ENCODE results near the gene MAPK8.
"Not testable (repeated sequence)": the region's sequence is repeated elsewhere in the genome, so short reads cannot be mapped to it uniquely, and the experiment has no call there.

Gene MAPK8

DNA sequence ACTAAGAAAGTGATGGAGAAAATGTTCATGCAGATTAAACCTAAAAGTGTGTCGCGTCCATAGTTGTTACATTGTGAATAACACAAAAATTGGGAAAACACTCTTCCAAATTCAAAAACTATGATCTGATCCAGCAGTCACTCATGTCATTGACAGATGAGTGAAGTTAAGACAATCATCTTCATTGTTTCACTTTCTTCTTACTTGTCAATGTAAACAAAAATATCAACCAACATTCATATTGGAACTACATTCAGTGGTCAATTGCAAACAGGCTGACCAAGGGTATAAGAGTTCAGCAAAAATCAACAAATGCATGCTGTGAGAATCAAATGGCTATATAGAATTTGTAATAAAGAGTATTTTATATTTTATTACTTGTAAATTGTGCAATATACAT lies 33.8 kb upstream of the MAPK8 start:
- DNase-seq (ENCODE audit: extremely low read depth, insufficient read length) = no peak
- Histone ChIP-seq H3K36me3 (ENCODE audit: control insufficient read depth, insufficient read depth, low read length) (no peaks in the 10 kb centered on the region), H3K27me3 (replicated peaks; ENCODE audit: control insufficient read depth, insufficient read depth, low read length) (no peaks in the 10 kb centered on the region), H3K4me3 (replicated peaks; ENCODE audit: low read depth, low read length) (no peak overlapping the region)
- TF ChIP-seq, protein P1, sequence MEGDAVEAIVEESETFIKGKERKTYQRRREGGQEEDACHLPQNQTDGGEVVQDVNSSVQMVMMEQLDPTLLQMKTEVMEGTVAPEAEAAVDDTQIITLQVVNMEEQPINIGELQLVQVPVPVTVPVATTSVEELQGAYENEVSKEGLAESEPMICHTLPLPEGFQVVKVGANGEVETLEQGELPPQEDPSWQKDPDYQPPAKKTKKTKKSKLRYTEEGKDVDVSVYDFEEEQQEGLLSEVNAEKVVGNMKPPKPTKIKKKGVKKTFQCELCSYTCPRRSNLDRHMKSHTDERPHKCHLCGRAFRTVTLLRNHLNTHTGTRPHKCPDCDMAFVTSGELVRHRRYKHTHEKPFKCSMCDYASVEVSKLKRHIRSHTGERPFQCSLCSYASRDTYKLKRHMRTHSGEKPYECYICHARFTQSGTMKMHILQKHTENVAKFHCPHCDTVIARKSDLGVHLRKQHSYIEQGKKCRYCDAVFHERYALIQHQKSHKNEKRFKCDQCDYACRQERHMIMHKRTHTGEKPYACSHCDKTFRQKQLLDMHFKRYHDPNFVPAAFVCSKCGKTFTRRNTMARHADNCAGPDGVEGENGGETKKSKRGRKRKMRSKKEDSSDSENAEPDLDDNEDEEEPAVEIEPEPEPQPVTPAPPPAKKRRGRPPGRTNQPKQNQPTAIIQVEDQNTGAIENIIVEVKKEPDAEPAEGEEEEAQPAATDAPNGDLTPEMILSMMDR (IDR thresholded peaks at IDR 0.05; ENCODE audit: insufficient read depth, low read length, poor library complexity, severe bottlenecking) = no peak

DNA sequence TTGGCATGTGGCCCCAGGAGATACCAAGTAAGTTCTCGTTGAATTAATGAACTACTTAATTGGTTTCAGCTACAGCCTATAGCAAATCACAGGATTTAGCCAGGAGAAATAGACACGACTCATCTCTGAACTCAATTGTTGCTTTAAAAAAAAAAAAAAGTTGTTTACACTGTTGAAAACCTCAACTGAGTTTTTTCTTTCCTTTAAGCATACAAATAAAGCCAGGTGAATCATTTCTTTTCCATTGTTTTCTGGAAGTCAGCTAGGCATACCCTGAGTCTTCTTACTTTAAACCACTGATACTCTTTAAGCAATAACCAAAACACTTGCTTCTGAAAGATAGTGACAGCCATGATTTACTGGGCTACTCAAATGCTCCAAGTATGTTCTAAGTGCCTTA lies 32.7 kb upstream of the MAPK8 start:
- DNase-seq (ENCODE audit: extremely low read depth, insufficient read length) = no peak
- H3K36me3 ChIP-seq (ENCODE audit: control insufficient read depth, insufficient read depth, low read length) = no peaks in the 10 kb centered on the region
- no peaks in the 10 kb centered on the region for H3K27me3 ChIP-seq (replicated peaks; ENCODE audit: control insufficient read depth, insufficient read depth, low read length)
- TF ChIP-seq, protein P1 (IDR thresholded peaks at IDR 0.05; ENCODE audit: insufficient read depth, low read length, poor library complexity, severe bottlenecking) = no peak
- no peak overlapping the region for H3K4me3 ChIP-seq (replicated peaks; ENCODE audit: low read depth, low read length)

DNA sequence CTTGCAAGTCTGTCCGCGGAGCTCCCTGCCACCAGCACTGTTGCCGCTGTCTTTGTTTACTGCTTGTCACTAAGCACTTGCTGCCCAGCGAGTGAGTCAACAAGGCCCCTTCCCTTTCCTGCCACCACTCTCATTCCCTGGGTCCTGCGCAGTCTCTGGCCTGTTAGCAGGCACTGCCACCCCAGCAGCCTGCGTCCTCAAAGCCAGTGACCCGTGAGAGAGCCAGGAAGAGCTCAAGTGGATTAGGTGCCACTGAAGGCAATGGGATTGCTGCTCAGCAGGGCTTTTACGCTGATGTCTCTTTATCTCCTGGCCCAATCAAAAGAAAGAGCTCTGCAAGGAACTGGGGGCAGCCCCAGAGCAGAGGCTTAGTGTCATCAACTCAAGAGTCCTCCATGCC lies 31.8 kb upstream of the MAPK8 start, which contains the start of gene FRMPD2:
Gene FRMPD2, minus strand, starts transcription at position 61 of the 400 bp plus-strand sequence. CDS start 129 bp downstream, outside the sequence.
- Histone ChIP-seq H3K4me3 (replicated peaks; ENCODE audit: low read depth, low read length) (no peak within 1 kb of the TSS), H3K36me3 (ENCODE audit: control insufficient read depth, insufficient read depth, low read length) (no peaks in the 10 kb centered on the region), H3K27me3 (replicated peaks; ENCODE audit: control insufficient read depth, insufficient read depth, low read length) (no peaks in the 10 kb centered on the region)
- TF ChIP-seq, protein P1 (IDR thresholded peaks at IDR 0.05; ENCODE audit: insufficient read depth, low read length, poor library complexity, severe bottlenecking) = no peak
- no peak for DNase-seq (ENCODE audit: extremely low read depth, insufficient read length)

DNA sequence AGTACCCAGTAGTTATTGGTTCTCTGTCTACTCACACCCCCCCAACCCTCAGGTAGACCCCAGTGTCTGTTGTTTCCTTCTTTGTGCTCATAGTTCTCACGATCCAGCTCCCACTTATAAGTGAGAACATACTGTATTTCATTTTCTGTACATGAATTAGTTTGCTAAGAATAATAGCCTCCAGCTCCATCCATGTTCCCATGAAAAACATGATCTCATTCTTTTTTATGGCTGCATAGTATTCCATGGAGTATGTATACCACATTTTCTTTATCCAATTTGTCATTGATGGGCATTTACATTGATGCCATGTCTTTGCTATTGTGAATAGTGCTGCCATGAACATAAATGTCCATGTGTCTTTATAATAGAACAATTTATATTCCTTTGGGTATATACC lies 29.4 kb upstream of the MAPK8 start:
- H3K36me3 ChIP-seq (ENCODE audit: control insufficient read depth, insufficient read depth, low read length) = no peaks in the 10 kb centered on the region
- no peak overlapping the region for H3K4me3 ChIP-seq (replicated peaks; ENCODE audit: low read depth, low read length)
- no peak for DNase-seq (ENCODE audit: extremely low read depth, insufficient read length)
- no peaks in the 10 kb centered on the region for H3K27me3 ChIP-seq (replicated peaks; ENCODE audit: control insufficient read depth, insufficient read depth, low read length)
- TF ChIP-seq, protein P1 (IDR thresholded peaks at IDR 0.05; ENCODE audit: insufficient read depth, low read length, poor library complexity, severe bottlenecking) = no peak

DNA sequence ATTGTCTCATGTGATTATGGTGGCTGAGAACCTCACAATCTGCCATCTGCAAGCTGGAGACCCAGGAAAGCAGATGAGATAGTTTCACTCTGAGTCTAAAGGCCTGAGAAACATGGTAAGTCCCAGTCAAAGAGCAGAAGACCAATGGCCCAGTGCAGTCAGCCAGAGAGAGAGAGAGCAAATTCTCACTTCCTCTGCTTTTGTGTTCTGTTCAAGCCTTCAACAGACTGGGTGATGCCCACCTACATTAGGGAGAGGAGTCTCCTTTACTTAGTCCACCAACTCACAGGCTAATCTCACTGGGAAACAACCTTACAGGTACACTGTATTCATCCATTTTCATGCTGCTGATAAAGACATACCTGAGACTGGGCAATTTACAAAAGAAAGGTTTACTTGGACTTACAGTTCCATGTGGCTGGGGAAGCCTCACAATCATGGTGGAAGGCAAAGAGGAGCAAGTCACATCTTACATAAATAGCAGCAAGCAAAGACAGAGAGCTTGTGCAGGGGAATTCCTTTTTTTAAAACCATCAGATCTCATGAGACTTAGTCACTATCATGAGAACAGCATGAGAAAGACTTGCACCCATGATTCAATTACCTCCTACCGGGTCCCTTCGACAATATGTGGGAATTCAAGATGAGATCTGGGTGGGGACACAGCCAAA lies 27.3 kb upstream of the MAPK8 start:
- peak; percentile 79 for DNase-seq (ENCODE audit: extremely low read depth, insufficient read length)
- TF ChIP-seq, protein P1 (IDR thresholded peaks at IDR 0.05; ENCODE audit: insufficient read depth, low read length, poor library complexity, severe bottlenecking) = no peak

DNA sequence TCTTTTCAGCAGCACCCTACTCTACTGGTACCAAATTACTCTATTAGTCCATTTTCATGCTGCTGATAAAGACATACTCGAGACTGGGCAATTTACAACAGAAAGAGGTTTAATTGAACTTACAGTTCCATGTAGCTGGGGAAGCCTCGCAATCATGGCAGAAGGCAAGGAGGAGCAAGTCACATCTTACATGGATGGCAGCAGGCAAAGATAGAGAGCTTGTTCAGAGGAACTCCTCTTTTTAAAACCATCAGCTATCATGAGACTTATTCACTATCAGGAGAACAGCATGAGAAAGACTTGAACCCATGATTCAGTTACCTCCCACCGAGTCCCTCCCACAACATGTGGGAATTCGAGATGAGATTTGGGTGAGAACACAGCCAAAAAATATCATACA lies 24.8 kb upstream of the MAPK8 start:
- H3K36me3 ChIP-seq (ENCODE audit: control insufficient read depth, insufficient read depth, low read length); H3K27me3 ChIP-seq (replicated peaks; ENCODE audit: control insufficient read depth, insufficient read depth, low read length); DNase-seq (ENCODE audit: extremely low read depth, insufficient read length): not testable (repeated sequence)
- peak overlapping the region; percentile 38 for H3K4me3 ChIP-seq (replicated peaks; ENCODE audit: low read depth, low read length)

More for the DNA sequence above, 27.3 kb upstream of the MAPK8 start:
- Histone ChIP-seq H3K36me3 (ENCODE audit: control insufficient read depth, insufficient read depth, low read length) (no peaks in the 10 kb centered on the region), H3K4me3 (replicated peaks; ENCODE audit: low read depth, low read length) (no peak overlapping the region), H3K27me3 (replicated peaks; ENCODE audit: control insufficient read depth, insufficient read depth, low read length) (no peaks in the 10 kb centered on the region)
